CD8-positive, alpha-beta memory T cell (primary cell): ENCODE results near the gene SLC12A3. TPM values are rescaled to one million over a fixed set of nuclear protein-coding genes. Genes with fewer than 3 reads are reported as not detected.
A peak's percentile ranks its signal among the peaks of the same experiment; 100 is the strongest.

Source experiments
- CTCF ChIA-PET: fragments of 350-600 bp; sonication (Branson Sonifier 250); formaldehyde crosslinking; loops from one replicate; lab custom pipeline; 2021; ENCODE audit warnings: antibody characterized with exemption; lab: Charles Lee
- POLR2A ChIA-PET: fragments of 350-600 bp; sonication (Branson Sonifier 250); formaldehyde crosslinking; loops from one replicate; lab custom pipeline; 2021; ENCODE audit warnings: antibody characterized with exemption; lab: Charles Lee
- DNase-seq, 5 donors: peaks; one replicate each; pipeline versions ENCODE4 v3.0.0 to v3.0.0-alpha.2; 2020 to 2022; ENCODE audit warnings: mixed read lengths in 1 of 5
- H3K27ac ChIP-seq: one replicate; pipeline ENCODE4 v1.7.0; 2013; ENCODE audit warnings: low read depth, mild to moderate bottlenecking, low read length, moderate library complexity
- H3K27me3 ChIP-seq: 2 replicates; pipeline ENCODE4 v1.7.0; 2013; ENCODE audit warnings: low read length, mild to moderate bottlenecking; ENCODE audit not compliant: insufficient read depth, poor library complexity, severe bottlenecking
- H3K36me3 ChIP-seq: 2 replicates; pipeline ENCODE4 v1.7.0; 2013; ENCODE audit warnings: mild to moderate bottlenecking, low read length, moderate library complexity; ENCODE audit not compliant: insufficient read depth
- H3K4me1 ChIP-seq: 2 replicates; pipeline ENCODE4 v1.7.0; 2013; ENCODE audit warnings: mild to moderate bottlenecking, low read length, moderate library complexity; ENCODE audit not compliant: insufficient read depth
- H3K4me3 ChIP-seq: 2 replicates; pipeline ENCODE4 v1.7.0; 2013; ENCODE audit warnings: mild to moderate bottlenecking, low read length
- H3K9me3 ChIP-seq: 2 replicates; pipeline ENCODE4 v1.7.0; 2013; ENCODE audit warnings: mild to moderate bottlenecking, low read length
- H3K27ac Mint-ChIP-seq, 8 donors: one replicate each; pipeline ENCODE4 v1.8.0; 2020 to 2021; ENCODE audit warnings: mixed read lengths in 8 of 8, mild to moderate bottlenecking in 6 of 8, inconsistent platforms in 3 of 8, moderate library complexity in 3 of 8
- H3K27me3 Mint-ChIP-seq, 2 donors: one replicate each; pipeline ENCODE4 v1.8.0; 2020 to 2021; ENCODE audit warnings: mixed read lengths in 2 of 2, mild to moderate bottlenecking in 1 of 2, moderate library complexity in 1 of 2
- H3K36me3 Mint-ChIP-seq, 3 donors: one replicate each; pipeline ENCODE4 v1.8.0; 2020 to 2021; ENCODE audit warnings: mixed read lengths in 3 of 3, inconsistent platforms in 1 of 3, mild to moderate bottlenecking in 1 of 3
- H3K4me1 Mint-ChIP-seq, 3 donors: one replicate each; pipeline ENCODE4 v1.8.0; 2020 to 2021; ENCODE audit warnings: mixed read lengths in 3 of 3, inconsistent platforms in 1 of 3, mild to moderate bottlenecking in 1 of 3
- H3K4me3 Mint-ChIP-seq, 7 donors: one replicate each; pipeline ENCODE4 v1.8.0; 2020 to 2021; ENCODE audit warnings: mixed read lengths in 7 of 7, mild to moderate bottlenecking in 6 of 7, moderate library complexity in 4 of 7, inconsistent platforms in 2 of 7
- H3K9me3 Mint-ChIP-seq, 5 donors: one replicate each; pipeline ENCODE4 v1.8.0; 2020 to 2022; ENCODE audit warnings: mixed read lengths in 5 of 5, mild to moderate bottlenecking in 3 of 5, moderate library complexity in 2 of 5, inconsistent platforms in 1 of 5
- polyA plus RNA-seq: library from polyadenylated mRNA; unstranded; fragments of 300-500 nt; fragmentation: Illumina TruSeq; gene quantifications from one replicate; pipeline ENCODE4 v1.2.3, GENCODE V29; 2021
- total RNA-seq, 2 experiments: library from RNA; stranded (reverse); gene quantifications; one replicate each; pipeline ENCODE4 v1.2.3, GENCODE V29; 2021

The SLC12A3 gene
- total and polyA plus RNA-seq, 3 experiments from 2014 or later = not detected

DNA sequence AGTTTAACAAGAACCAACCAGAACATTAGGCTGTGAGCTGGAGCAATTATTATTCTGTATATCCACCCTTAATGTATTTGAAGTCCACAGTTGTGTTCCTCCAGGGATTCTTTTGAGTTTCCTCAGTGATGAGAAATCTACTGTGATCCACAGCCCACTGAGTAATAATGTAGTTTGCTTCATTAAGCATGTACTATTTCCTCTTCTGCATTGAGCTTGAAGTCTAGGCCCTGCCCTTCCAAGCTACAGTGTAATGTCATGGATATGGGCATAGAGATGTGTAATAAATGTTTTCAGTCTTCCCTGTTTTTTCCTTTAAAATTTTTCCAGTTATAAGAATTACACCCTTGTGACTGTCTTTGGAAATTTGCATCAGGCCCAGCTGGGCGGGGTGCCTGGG lies 36.4 kb upstream of the SLC12A3 start:
- no peaks in the 10 kb centered on the region for H3K9me3 ChIP-seq
- H3K9me3 Mint-ChIP-seq = no peaks in the 10 kb centered on the region
- peaks cover 0 to 14% (median 3%) of the 10 kb centered on the region in 3 donors for H3K4me1 Mint-ChIP-seq
- peaks cover 30% of the 10 kb centered on the region for H3K36me3 ChIP-seq
- POLR2A ChIA-PET = no interaction called here
- no peaks in the 10 kb centered on the region for H3K27me3 Mint-ChIP-seq
- H3K4me3 Mint-ChIP-seq = no peak overlapping the region
- no peak overlapping the region for H3K27ac ChIP-seq
- H3K36me3 Mint-ChIP-seq = peaks cover 16 to 77% (median 40%) of the 10 kb centered on the region in 3 donors
- peak overlapping the region in 1 of 8 donors; percentile 71 for H3K27ac Mint-ChIP-seq
- H3K4me1 ChIP-seq = no peaks in the 10 kb centered on the region
- DNase-seq = no peak
- CTCF ChIA-PET = interaction anchor here (1.4 kb wide), 1 partner anchor 32 kb away, joined by 3 read pairs; no protein-coding TSS in a partner anchor
- H3K4me3 ChIP-seq = no peak overlapping the region
- no peaks in the 10 kb centered on the region for H3K27me3 ChIP-seq

- H3K9me3 ChIP-seq = no peaks in the 10 kb centered on the region
- peak overlapping the region in 3 of 8 donors; percentile 7 to 40 (median 24) for H3K27ac Mint-ChIP-seq
- no peak overlapping the region for H3K4me3 ChIP-seq
- no peaks in the 10 kb centered on the region for H3K27me3 Mint-ChIP-seq
- H3K9me3 Mint-ChIP-seq = no peaks in the 10 kb centered on the region
- H3K27me3 ChIP-seq = no peaks in the 10 kb centered on the region
- no peaks in the 10 kb centered on the region for H3K4me1 ChIP-seq
- no peak overlapping the region for H3K4me3 Mint-ChIP-seq
- H3K36me3 ChIP-seq = peaks cover 35% of the 10 kb centered on the region
- CTCF ChIA-PET = interaction anchor here (1.7 kb wide), 1 partner anchor 12 kb away, joined by 3 read pairs; no protein-coding TSS in a partner anchor
- H3K27ac ChIP-seq = no peak overlapping the region
- H3K36me3 Mint-ChIP-seq = peaks cover 10 to 81% (median 37%) of the 10 kb centered on the region in 3 donors
- H3K4me1 Mint-ChIP-seq = peaks cover 0 to 12% (median 3%) of the 10 kb centered on the region in 3 donors
- POLR2A ChIA-PET = no interaction called here
- DNase-seq = no peak
Measured at GRCh38 chr16:56830669-56831068, 34.3 kb upstream of the SLC12A3 start.

DNA sequence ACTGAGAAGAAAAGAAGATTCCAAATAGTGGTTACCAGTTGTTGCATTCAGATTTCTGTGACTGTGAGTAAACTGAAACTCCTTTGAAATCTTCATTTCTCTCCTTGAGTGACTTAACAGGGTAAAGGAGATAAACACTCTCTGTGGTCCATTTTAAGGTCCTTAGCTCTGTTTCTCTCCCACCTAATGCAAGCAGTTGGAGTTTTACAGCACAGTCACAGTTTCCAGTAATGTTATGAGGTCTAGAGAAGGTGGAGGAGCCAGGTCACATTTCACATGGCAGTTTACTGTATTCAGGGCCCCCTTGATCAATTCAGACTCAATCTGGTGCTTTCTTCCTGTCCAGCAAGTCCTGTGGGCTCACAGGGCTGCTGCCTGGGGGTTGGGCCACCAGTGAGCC lies 32.2 kb upstream of the SLC12A3 start:
- H3K9me3 ChIP-seq = no peaks in the 10 kb centered on the region
- Mint-ChIP-seq H3K4me3 (no peak overlapping the region), H3K27ac (peak overlapping the region in 1 of 8 donors; percentile 47), H3K9me3 (no peaks in the 10 kb centered on the region), H3K36me3 (peaks cover 10 to 87% (median 36%) of the 10 kb centered on the region in 3 donors), H3K27me3 (no peaks in the 10 kb centered on the region), H3K4me1 (no peaks in the 10 kb centered on the region)
- no peaks in the 10 kb centered on the region for H3K27me3 ChIP-seq
- no peak overlapping the region for H3K4me3 ChIP-seq
- no peak overlapping the region for H3K27ac ChIP-seq
- H3K36me3 ChIP-seq = peaks cover 35% of the 10 kb centered on the region
- CTCF ChIA-PET = no interaction called here
- POLR2A ChIA-PET = no interaction called here
- H3K4me1 ChIP-seq = no peaks in the 10 kb centered on the region
- no peak for DNase-seq

GRCh38 chr16:56833243-56833970 lies 31.6 kb upstream of the SLC12A3 start:
- no peaks in the 10 kb centered on the region for H3K4me1 Mint-ChIP-seq
- DNase-seq = no peak
- no peaks in the 10 kb centered on the region for H3K9me3 Mint-ChIP-seq
- H3K36me3 ChIP-seq = peaks cover 35% of the 10 kb centered on the region
- H3K27ac Mint-ChIP-seq = peak overlapping the region in 2 of 8 donors; percentile 27 to 50
- H3K27me3 Mint-ChIP-seq = no peaks in the 10 kb centered on the region
- no peak overlapping the region for H3K4me3 ChIP-seq
- peaks cover 10 to 94% (median 43%) of the 10 kb centered on the region in 3 donors for H3K36me3 Mint-ChIP-seq
- H3K4me1 ChIP-seq = no peaks in the 10 kb centered on the region
- CTCF ChIA-PET = no interaction called here
- H3K27ac ChIP-seq = no peak overlapping the region
- H3K27me3 ChIP-seq = no peaks in the 10 kb centered on the region
- H3K4me3 Mint-ChIP-seq = no peak overlapping the region
- H3K9me3 ChIP-seq = no peaks in the 10 kb centered on the region
- POLR2A ChIA-PET = no interaction called here

GRCh38 chr16:56835320-56835719 lies 29.7 kb upstream of the SLC12A3 start:
- H3K27ac Mint-ChIP-seq = peak overlapping the region in 1 of 8 donors; percentile 75
- H3K4me1 Mint-ChIP-seq = peaks cover 0 to 10% (median 0%) of the 10 kb centered on the region in 3 donors
- ChIA-PET POLR2A (no interaction called here), CTCF (no interaction called here)
- Histone ChIP-seq H3K27me3 (no peaks in the 10 kb centered on the region), H3K9me3 (no peaks in the 10 kb centered on the region), H3K27ac (no peak overlapping the region), H3K4me3 (no peak overlapping the region), H3K4me1 (no peaks in the 10 kb centered on the region), H3K36me3 (peaks cover 31% of the 10 kb centered on the region)
- peaks cover 10 to 95% (median 39%) of the 10 kb centered on the region in 3 donors for H3K36me3 Mint-ChIP-seq
- H3K27me3 Mint-ChIP-seq = no peaks in the 10 kb centered on the region
- DNase-seq = no peak
- H3K9me3 Mint-ChIP-seq = no peaks in the 10 kb centered on the region
- H3K4me3 Mint-ChIP-seq = no peak overlapping the region

GRCh38 chr16:56836410-56837230 lies 28.4 kb upstream of the SLC12A3 start:
- H3K27ac Mint-ChIP-seq = peak overlapping the region in 6 of 8 donors; percentile 14 to 72 (median 24)
- H3K4me1 Mint-ChIP-seq = peaks cover 0 to 10% (median 0%) of the 10 kb centered on the region in 3 donors

DNA sequence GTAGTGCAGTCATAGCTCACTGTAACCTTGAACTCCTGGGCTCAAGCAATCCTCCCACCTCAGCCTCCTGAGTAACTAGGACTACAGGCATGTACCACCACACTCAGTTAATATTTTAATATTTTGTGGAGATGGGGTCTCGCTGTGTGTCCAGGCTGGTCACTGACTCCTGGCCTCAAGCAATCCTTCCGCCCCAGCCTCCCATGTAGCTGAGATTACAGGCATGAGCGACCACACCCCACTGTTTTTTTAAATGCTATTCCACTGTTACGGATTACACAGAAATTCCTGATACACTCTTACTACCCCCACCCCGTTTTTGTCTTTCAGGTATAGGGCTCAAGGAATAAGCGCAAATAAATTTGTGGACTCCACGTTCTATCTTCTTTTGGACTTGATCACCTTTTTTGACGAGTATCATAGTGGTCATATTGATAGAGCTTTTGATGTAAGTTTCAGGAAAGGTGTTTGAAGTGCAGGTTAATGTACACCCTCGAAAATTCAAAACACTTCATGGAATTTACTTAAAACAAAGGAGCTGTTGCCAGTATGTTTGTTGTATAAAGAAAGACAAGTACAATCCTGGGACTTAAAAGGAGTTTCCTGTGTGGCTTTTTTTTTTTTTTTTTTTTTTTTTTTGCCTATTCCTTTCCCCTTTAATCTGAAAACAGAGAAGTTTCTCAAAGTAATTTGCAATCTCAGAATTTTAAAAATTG lies 26.2 kb upstream of the SLC12A3 start:
- Mint-ChIP-seq H3K27me3 (no peaks in the 10 kb centered on the region), H3K9me3 (no peaks in the 10 kb centered on the region), H3K36me3 (peaks cover 4 to 94% (median 29%) of the 10 kb centered on the region in 3 donors), H3K4me3 (no peak overlapping the region), H3K27ac (peak overlapping the region in 1 of 8 donors; percentile 40), H3K4me1 (peaks cover 0 to 10% (median 0%) of the 10 kb centered on the region in 3 donors)
- Histone ChIP-seq H3K9me3 (no peaks in the 10 kb centered on the region), H3K4me1 (no peaks in the 10 kb centered on the region), H3K27me3 (no peaks in the 10 kb centered on the region), H3K4me3 (no peak overlapping the region), H3K27ac (no peak overlapping the region), H3K36me3 (peaks cover 14% of the 10 kb centered on the region)
- DNase-seq = no peak
- POLR2A ChIA-PET = interaction anchor here (0.6 to 0.7 kb wide), 2 partner anchors 146 to 296 kb away, joined by 3 to 8 read pairs; no protein-coding TSS in a partner anchor
- CTCF ChIA-PET = interaction anchor here (0.6 to 1.3 kb wide), 3 partner anchors 23 to 46 kb away, joined by 3 to 4 read pairs (median 3); no protein-coding TSS in a partner anchor

More at GRCh38 chr16:56836410-56837230, 28.4 kb upstream of the SLC12A3 start:
- peaks cover 29% of the 10 kb centered on the region for H3K36me3 ChIP-seq
- Mint-ChIP-seq H3K4me3 (no peak overlapping the region), H3K27me3 (no peaks in the 10 kb centered on the region), H3K9me3 (no peaks in the 10 kb centered on the region), H3K36me3 (peaks cover 9 to 94% (median 39%) of the 10 kb centered on the region in 3 donors)
- H3K4me1 ChIP-seq = no peaks in the 10 kb centered on the region
- CTCF ChIA-PET = no interaction called here
- H3K27me3 ChIP-seq = no peaks in the 10 kb centered on the region
- DNase-seq = no peak
- no peaks in the 10 kb centered on the region for H3K9me3 ChIP-seq
- H3K4me3 ChIP-seq = no peak overlapping the region
- POLR2A ChIA-PET = interaction anchor here (0.6 kb wide), 1 partner anchor 147 kb away, joined by 5 read pairs; no protein-coding TSS in a partner anchor
- no peak overlapping the region for H3K27ac ChIP-seq
